Activated T-cell treated with anti-CD3 and anti-CD28 coated beads, Interleukin-2, amount 50 U/mL, for 24 hours (primary cell): ENCODE measurements around the gene MYCL.

Experiments used
- DNase-seq: peaks from one replicate; pipeline ENCODE4 v3.0.0-alpha.2; 2020
- H3K27ac Mint-ChIP-seq: 2 replicates; pipeline ENCODE4 v1.8.0; 2020; ENCODE audit warnings: mild to moderate bottlenecking, mixed read lengths
- H3K27me3 Mint-ChIP-seq: 2 replicates; pipeline ENCODE4 v1.8.0; 2020; ENCODE audit warnings: mixed read lengths
- H3K36me3 Mint-ChIP-seq: 2 replicates; pipeline ENCODE4 v1.8.0; 2020; ENCODE audit warnings: low read depth, mixed read lengths
- H3K4me1 Mint-ChIP-seq: 2 replicates; pipeline ENCODE4 v1.8.0; 2020; ENCODE audit warnings: low read depth, mixed read lengths
- H3K4me3 Mint-ChIP-seq: 2 replicates; pipeline ENCODE4 v1.8.0; 2020; ENCODE audit warnings: mild to moderate bottlenecking, moderate library complexity, mixed read lengths
- H3K9me3 Mint-ChIP-seq: 2 replicates; pipeline ENCODE4 v1.8.0; 2020; ENCODE audit warnings: mixed read lengths

MYCL gene

DNA sequence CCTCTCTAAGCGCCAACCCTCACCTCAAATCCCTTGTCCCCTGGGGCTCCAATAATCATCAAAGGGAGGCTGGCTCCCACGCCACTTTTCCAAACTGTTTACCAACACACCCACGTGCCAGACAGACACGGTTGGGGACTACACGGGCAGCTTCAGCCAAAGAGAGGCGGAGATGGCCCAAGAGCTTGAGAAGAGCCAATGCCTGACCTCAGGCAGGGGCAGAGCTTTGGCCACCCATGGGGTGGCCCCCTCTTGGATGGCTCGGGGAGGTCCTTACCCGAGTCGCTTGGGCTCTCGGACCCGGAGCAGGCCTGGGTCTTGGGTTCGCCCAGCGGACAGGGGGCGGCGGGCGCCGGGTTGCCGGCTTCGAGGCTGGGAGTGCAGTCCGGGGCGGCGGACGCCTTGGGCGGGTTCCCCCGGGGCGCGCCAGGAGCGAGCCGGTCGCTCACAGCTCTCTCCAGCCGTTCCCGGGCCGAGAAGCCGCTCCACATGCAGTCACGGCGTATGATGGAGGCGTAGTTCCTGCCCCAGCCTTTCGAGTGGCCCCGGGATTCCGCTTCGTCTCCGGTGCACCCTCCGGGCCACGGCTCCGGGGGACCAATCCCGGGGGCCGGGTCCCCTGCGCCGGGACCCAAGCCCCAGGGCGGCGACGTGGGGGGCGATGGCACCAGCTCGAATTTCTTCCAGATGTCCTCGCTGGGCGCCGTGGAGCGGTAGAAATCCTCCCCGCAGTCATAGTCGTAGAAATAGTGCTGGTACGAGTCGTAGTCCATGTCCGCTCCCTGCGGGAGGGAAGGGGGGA is 854 bp downstream of the MYCL start:
- no peaks in the 10 kb centered on the region for H3K36me3 Mint-ChIP-seq
- no peaks in the 10 kb centered on the region for H3K9me3 Mint-ChIP-seq
- H3K27ac Mint-ChIP-seq = no peak overlapping the region
- peaks cover 73% of the 10 kb centered on the region for H3K27me3 Mint-ChIP-seq
- DNase-seq = peak; percentile 48
- H3K4me1 Mint-ChIP-seq = peaks cover 7% of the 10 kb centered on the region
- peak overlapping the region; percentile 61 for H3K4me3 Mint-ChIP-seq

DNA sequence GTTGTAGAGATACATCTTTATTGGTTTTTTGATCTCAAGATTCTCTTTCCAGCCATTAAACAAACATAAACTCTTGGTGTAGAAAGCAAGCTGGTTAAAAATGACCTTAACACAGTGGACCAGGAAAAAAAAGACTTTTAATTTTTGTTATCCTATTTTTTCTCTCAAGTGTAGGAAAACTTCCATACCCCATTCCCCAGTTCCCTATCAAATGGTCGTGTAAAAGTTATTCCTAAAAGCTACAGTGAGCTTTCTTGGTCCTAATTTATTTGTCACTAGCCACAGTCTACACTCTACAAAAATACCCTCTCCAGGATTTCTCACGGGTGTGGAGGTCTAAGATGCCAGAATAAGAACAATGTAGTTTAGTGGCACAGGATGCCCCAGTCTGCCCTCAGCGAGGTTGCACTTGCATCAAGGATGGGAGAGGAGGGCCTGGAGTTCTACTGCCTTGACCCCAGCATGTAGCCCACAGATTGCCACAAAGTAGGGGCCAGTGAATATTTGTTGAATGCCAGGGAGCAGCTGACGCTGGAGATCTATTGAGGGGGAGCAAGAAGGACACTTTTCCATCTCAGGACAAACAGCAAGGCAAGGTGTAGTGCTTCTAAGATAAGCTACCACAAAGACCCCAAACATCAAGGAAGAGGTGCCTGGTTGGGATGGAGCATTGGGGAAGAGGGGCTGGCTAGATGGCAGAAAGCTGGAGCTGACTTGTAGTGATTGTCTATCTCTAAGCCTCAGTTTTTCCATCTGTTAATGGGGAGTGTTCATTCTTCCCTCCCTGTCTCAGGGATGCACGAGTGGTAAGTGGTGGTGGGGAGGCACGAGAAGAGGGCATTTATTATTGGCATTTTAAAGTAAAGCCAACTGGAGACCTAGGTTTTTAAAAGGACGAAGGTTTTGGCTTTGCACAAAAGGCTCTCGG is 1.8 kb downstream of the MYCL start:
- Mint-ChIP-seq H3K4me3 (no peak overlapping the region), H3K27ac (no peak overlapping the region), H3K36me3 (no peaks in the 10 kb centered on the region), H3K4me1 (peaks cover 7% of the 10 kb centered on the region), H3K9me3 (no peaks in the 10 kb centered on the region), H3K27me3 (peaks cover 67% of the 10 kb centered on the region)
- DNase-seq = no peak

DNA sequence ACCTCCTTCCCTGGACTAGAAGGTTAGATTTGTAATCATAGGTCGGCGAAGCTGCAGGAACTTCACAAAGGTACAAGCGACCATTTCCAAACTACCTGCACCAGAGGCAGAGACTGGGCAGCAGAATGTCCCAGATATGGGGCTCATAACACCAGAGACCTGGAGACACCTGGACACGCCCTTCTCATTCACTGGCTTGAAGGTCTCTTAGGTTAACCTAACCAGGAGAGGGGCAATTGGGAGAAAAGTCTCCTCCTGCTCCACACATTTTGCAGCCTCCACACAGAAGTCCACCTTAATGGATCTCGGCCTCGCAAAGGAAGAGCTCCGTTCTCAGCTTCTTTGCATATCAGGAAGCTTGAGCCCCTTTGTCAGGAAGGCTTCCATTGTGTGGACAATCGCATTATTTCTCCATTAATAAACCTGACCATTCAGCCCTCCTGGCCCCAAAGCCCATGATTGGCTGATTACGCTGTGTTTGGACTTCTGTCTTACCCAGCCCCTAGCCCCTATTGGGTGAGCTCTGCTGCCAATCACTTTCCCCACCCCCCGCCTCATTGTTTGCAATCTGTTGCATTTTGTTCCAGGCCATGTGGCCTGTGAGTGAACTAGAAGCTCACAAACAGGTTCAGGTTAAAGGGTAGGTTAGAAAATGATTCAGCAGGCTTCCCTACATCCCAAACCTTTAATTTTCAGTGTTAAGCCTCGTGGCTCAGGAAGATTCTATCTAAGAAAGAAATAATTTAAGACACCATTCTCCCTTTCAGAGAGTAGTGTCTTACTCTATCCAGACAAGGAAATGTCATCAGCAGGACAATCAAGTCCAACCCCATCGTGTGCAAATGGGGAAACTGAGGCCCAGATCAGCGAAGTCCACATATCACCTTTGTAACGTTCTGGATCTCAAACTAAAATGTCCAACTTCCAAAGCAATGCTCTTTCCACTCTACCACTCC is 2.8 kb downstream of the MYCL start:
- H3K4me1 Mint-ChIP-seq = peaks cover 7% of the 10 kb centered on the region
- no peak overlapping the region for H3K4me3 Mint-ChIP-seq
- no peaks in the 10 kb centered on the region for H3K36me3 Mint-ChIP-seq
- H3K9me3 Mint-ChIP-seq = no peaks in the 10 kb centered on the region
- H3K27ac Mint-ChIP-seq = no peak overlapping the region
- no peak for DNase-seq
- H3K27me3 Mint-ChIP-seq = peaks cover 63% of the 10 kb centered on the region

DNA sequence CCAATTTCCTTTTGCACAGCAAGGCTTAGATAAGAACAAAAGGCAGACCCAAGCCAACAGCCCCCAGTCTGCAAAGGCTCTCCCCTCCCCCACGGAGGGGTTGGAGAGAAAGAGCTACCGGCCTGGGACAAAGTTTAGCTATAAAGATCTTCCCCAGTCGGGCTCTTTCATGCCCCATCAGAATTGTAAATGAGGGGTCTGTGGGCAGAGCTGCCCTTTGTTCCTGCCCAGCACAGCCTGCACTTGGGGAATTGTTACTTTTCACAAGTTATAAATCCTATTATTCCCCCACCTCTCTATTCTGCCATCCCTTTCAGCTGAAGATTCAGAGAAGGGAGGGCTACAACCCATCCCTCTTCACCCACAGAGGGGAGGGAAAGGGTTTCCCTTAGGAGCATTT is 3.5 kb downstream of the MYCL start:
- Mint-ChIP-seq H3K27ac (no peak overlapping the region), H3K27me3 (peaks cover 55% of the 10 kb centered on the region), H3K9me3 (no peaks in the 10 kb centered on the region), H3K4me1 (peaks cover 7% of the 10 kb centered on the region), H3K4me3 (no peak overlapping the region), H3K36me3 (no peaks in the 10 kb centered on the region)
- DNase-seq = no peak

DNA sequence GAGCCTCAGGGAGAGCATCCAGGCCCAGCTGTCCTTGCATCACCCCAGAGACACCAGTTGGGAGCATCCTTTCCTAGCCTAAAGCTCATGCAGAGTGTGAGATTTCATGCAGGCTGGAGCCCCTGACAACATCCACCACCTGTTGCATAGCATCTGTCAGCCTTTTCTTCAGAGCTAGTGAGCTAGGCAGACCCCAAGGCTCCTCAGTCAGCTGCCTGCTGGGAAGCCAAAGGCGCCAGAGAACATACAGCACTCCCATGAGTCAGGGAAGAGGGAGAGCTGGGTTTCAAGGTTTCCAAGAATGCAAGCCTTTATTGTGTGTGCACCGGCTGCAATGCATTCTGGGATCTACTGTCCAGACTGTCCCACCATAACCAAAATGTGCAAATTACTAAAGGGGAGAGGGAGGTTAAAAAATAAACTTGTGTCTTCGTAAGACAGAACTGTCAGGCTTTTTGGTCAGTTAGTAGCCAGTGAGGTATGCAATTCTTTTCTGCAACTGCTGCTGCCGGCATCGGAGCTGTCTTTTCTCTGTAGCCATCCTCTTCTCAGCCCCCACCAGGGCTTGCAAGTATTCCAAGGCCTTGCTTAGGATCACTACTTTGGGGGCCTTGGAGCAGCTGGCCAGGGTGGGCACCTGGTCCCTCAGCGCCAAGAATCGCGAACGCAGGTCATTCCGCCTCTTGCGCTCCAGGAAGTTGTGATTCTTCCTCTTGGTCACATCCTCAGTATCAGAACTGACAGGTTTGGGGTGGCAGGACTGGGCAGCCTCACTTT is 4.6 kb downstream of the MYCL start:
- Mint-ChIP-seq H3K27ac (no peak overlapping the region), H3K4me1 (peaks cover 3% of the 10 kb centered on the region), H3K9me3 (no peaks in the 10 kb centered on the region), H3K4me3 (no peak overlapping the region), H3K36me3 (no peaks in the 10 kb centered on the region), H3K27me3 (peaks cover 52% of the 10 kb centered on the region)
- DNase-seq = no peak

DNA sequence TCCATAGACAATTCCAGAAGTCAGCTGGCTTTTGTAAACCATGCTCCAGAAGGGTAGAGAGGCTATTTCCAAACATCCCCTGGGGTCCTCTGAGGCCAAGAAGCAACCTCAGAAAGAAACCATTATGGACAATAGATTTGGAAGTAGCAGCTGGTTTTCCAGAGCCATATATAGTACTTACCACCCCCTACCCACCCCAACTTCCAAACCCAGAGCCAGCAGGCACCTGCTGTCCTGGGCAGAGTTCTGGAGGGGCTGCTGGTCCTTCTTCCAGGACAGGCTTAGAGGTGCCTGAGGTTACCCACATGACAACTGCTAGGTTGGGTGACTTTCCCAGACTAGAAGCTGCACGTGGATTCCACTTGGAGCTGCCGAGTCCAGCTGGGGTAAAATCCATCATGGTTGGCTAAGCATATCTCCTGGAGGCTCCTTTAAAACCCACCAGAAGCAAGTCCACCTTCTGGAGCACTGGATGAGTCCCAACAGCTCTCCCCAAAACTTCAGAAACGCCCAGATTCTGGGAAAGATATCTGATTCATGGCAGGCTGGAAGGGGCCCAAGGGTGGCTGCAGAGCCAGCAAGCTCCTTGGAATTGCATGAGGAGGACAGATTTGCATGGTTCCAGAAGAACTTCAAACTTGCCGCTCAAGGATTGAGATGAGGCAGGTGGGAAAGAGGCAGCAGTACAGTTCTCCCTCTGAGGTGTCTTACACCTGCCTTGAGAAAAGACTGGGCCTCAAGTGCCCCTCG is 5.8 kb downstream of the MYCL start:
- no peak for DNase-seq
- peaks cover 55% of the 10 kb centered on the region for H3K27me3 Mint-ChIP-seq
- no peaks in the 10 kb centered on the region for H3K36me3 Mint-ChIP-seq
- no peaks in the 10 kb centered on the region for H3K9me3 Mint-ChIP-seq
- H3K4me1 Mint-ChIP-seq = peaks cover 3% of the 10 kb centered on the region
- H3K4me3 Mint-ChIP-seq = no peak overlapping the region
- no peak overlapping the region for H3K27ac Mint-ChIP-seq

DNA sequence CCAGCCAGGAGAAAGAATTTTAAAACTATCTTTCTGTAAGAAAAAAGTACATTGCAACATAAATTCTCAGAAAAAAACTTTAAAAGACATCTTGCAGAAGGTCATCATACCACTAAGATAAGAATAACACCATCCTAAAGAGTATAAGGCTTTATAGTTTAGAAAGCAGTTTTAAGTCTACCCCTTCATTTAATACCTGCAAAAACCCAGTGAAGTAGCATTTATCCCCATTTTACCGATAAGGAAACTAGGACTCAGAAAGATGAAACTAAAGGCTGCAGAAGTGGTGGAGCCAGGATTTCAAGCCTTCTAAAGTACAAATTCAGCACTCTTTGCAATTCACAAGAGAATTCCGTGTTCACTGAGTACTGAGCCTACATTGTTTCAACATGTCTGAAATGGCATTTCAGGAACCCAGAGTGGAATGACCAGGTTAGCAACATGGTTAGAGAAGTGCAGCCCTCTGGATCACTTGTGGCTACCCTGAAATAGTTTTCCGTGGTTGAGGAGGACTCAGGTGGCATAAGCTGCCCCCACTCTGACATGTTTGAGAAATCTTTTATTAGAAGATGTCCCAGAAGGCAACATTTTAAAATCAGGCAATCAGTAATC is 6.7 kb downstream of the MYCL start:
- no peak for DNase-seq
- Mint-ChIP-seq H3K27me3 (peaks cover 53% of the 10 kb centered on the region), H3K4me1 (no peaks in the 10 kb centered on the region), H3K27ac (no peak overlapping the region), H3K36me3 (no peaks in the 10 kb centered on the region), H3K4me3 (no peak overlapping the region), H3K9me3 (no peaks in the 10 kb centered on the region)

DNA sequence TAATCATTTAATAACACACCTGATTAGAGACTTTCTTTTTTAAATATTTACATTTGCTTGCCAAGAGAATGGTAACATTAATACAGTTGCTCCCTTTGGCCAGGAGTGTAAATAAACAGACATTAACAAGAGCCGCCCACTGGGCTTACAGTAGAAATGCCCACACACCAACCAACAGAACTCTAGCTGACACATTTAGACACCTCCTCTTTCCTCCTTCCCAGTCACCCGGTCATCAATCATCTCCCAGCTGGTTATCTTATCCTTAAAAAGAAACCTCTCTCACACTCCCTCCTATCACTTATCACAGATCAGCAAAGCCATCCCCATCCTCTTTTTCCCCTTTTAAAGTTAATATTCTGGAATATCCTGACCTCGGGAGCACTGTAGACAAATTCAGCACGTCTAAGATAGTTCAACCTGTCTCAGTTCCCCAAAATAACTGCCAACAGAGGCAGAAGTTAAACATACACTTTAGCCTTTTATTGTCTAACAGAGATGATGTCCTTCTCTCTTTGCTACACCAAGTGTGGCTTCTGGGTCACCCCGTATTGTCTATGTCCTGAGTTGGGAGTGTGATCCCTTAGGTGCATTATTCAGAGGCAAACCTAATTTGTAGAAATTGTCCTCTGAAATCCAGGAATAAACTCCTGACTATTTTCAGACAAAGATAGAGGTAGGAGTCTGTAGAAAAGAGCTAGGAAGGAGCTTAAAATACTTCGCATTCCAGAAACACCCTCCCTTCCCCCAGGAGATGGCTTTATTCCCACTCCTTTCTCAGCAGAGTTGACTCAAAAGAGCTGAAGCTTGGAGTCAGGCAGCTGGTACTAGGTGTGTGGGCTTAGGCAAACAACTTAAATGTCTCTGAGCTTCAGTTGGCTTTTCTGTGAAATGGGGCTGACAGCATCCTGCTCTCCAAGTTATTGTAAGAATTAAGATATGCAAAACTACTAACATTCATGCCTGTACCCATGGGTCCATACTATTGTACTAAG is 8.8 kb downstream of the MYCL start:
- no peaks in the 10 kb centered on the region for H3K9me3 Mint-ChIP-seq
- no peak overlapping the region for H3K4me3 Mint-ChIP-seq
- no peaks in the 10 kb centered on the region for H3K36me3 Mint-ChIP-seq
- DNase-seq = no peak
- H3K27ac Mint-ChIP-seq = no peak overlapping the region
- H3K4me1 Mint-ChIP-seq = no peaks in the 10 kb centered on the region
- H3K27me3 Mint-ChIP-seq = peaks cover 34% of the 10 kb centered on the region

DNA sequence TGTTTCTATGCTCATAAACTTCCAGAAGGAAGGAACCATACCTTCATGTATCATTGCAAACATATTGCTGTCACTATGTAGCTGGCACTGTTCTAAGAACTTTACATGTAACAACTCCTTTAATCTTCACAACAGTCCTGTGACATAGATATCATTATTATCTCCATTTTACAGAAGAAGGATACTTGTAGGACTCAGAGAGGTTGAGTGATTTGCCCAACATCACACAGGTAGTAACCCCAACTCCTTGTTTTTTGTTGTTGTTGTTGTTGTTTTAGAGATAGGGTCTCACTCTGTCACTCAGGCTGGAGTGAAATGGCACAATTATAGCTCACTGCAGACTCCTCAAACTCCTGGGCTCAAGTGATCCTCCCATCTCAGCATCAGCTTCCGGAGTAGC is 10.8 kb downstream of the MYCL start:
- H3K9me3 Mint-ChIP-seq = no peaks in the 10 kb centered on the region
- H3K27me3 Mint-ChIP-seq = peaks cover 17% of the 10 kb centered on the region
- H3K27ac Mint-ChIP-seq = no peak overlapping the region
- H3K4me3 Mint-ChIP-seq = no peak overlapping the region
- H3K4me1 Mint-ChIP-seq = no peaks in the 10 kb centered on the region
- H3K36me3 Mint-ChIP-seq = no peaks in the 10 kb centered on the region
- DNase-seq = no peak

DNA sequence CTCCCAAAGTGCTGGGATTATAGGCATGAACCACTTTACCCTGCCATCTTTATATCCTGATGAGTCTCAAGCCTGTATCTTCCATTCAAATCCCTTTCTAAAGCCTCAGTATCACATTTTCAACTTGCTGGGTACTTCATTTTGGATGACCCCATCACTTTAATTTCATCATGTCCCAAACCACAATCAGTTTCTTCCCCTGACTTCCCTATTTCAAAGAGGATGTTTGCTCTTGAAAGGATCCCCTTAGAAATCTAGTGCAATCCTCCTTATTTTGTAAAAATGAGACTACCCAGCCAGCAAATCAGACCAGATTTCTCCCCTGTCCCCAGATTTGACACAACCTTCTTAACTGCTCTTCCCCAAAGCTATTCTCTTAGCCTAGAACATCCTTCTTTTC is 11.4 kb downstream of the MYCL start:
- DNase-seq = no peak
- Mint-ChIP-seq H3K9me3 (no peaks in the 10 kb centered on the region), H3K27ac (no peak overlapping the region), H3K27me3 (peaks cover 17% of the 10 kb centered on the region), H3K4me1 (no peaks in the 10 kb centered on the region), H3K4me3 (no peak overlapping the region), H3K36me3 (no peaks in the 10 kb centered on the region)

DNA sequence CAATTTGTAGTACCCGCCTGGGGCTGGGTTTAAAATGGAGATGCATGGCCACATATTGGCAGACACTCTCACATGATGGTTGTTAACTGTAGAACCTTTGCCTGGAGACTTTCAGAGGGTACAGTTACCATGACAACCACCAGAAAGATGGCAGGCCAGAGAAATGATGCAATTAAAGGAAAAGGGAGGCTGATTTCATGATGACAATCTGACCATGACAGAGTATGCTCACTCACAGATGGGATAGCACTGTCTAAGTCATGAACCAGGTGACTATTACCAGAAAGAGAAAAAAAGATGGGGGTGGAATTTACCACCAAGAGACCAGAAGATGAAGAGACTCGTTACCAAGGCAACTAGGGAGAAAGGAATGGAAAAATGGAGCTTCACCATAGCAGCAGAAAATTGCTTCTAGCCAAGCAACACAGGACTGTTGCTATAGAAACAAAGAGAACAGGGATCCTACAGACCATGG is 14.9 kb downstream of the MYCL start:
- DNase-seq = no peak
- H3K27ac Mint-ChIP-seq = no peak overlapping the region
- no peaks in the 10 kb centered on the region for H3K9me3 Mint-ChIP-seq
- H3K4me3 Mint-ChIP-seq = no peak overlapping the region
- peaks cover 9% of the 10 kb centered on the region for H3K4me1 Mint-ChIP-seq
- peaks cover 14% of the 10 kb centered on the region for H3K36me3 Mint-ChIP-seq
- peaks cover 5% of the 10 kb centered on the region for H3K27me3 Mint-ChIP-seq

DNA sequence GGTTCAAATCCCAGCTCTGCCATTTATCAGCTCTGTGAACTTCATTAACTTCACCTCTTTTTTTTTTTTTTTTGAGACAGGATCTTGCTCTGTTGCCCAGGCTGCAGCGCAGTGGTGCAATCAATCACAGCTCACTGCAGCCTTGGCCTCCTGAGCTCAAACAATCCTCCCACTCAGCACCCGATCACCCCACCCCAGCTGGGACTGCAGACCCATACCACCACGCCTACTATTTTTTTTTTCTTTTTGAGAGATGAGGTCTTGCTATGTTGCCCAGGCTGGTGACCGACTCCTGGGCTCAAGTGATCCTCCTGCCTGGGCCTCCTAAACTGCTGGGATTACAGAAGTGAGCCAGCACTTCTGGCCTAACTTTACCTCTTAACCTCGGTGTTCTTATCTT is 16.2 kb downstream of the MYCL start:
- Mint-ChIP-seq H3K36me3 (peaks cover 22% of the 10 kb centered on the region), H3K4me1 (peaks cover 16% of the 10 kb centered on the region), H3K4me3 (no peak overlapping the region), H3K9me3 (no peaks in the 10 kb centered on the region), H3K27ac (no peak overlapping the region), H3K27me3 (peaks cover 4% of the 10 kb centered on the region)
- no peak for DNase-seq
